NCI-H1417 (cell line): ENCODE results near the gene PRR20G.

Experiments
- DNase-seq, 3 experiments: peaks; one replicate each; lab custom pipeline; 2025; lab: John Stamatoyannopoulos, UW

The PRR20G gene

DNA sequence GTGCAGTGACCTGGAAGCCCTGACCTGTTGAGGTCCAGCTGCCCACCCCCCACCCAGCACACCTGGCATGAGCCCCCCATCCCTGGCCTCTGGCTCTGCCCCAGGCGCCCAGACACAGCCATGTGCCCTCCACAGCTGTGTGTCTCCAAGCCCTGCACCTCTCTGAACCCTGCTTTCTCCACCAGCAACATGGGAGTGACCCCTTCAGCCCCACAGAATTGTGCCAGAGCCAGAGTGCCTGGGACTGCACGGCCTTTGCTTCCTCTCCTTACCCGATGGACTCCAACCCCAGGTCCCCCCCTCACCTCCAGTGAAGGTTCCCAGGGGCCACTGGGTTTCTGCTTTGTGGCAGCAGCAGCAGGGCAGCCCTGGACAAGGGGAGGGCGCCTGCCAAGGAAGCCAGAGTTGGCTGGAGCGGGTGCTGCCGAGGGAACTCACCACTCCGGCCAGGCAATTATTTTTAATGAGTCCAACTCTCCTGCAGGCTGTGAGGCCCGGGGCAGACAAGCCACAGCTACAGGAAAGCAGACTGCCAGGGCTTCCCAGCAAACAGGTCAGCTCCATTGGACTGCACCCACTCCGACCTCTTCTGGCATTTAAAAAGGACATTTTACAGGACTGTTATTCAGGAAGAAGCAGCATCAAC lies 24.1 kb downstream of the PRR20G start:
- DNase-seq, result no peak

DNA sequence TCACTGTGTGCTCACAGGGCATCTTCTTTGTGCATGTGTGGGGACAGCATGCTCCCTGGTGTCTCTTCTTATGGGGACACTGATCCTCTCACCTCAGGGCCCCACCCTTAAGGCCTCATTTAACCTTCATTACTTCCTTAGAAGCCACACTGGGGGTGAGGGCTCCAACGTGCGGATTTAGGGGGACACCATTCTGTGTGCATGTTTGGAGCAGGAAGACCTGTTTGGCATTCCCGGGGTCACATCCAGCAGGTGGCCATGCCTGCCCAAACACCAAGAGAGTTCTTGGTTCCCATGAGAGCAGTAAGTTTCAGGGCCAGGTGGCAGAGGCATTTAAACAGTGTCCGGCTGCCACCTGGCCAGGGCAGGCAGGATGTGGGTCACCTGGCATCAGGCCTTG lies 24.8 kb downstream of the PRR20G start:
- no peak for DNase-seq

DNA sequence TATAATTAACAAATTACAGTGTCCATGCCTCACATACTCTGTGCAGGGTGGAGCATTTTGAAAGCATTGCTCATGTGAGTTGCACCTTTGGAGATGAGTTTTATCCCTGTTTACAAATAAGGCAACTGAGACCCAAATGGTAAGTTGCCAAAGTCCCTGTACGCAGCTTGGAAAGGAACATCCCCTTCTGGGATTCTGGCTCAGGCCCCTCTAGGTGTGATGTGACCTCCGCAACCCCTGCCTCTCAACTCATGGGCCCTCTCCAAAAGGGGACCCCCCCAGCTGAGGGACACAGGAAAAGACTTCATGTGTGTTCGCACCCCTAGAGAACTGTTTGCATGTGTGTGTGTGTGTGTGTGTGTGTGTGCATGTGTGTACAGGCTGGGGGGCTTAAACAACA lies 25.3 kb downstream of the PRR20G start:
- no peak for DNase-seq

DNA sequence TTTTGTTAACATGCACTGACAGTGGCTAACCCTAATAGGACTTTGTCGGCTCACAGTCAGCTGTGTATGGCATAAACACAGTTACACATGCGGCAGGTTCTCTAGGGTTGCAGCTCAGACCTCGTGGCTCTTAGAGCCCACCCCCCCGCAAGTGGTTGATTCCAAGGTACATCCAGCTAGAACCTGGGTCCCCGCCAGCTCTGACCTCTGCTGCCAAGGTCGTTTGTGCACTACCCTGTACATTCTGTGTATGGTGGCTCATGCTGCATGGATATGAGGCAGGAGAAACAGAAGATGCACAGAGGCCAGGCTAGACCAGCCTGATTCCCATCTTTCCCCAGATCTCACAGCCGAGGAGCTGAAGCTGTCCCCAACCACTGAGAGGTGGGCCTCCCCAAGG lies 25.9 kb downstream of the PRR20G start:
- no peak for DNase-seq

DNA sequence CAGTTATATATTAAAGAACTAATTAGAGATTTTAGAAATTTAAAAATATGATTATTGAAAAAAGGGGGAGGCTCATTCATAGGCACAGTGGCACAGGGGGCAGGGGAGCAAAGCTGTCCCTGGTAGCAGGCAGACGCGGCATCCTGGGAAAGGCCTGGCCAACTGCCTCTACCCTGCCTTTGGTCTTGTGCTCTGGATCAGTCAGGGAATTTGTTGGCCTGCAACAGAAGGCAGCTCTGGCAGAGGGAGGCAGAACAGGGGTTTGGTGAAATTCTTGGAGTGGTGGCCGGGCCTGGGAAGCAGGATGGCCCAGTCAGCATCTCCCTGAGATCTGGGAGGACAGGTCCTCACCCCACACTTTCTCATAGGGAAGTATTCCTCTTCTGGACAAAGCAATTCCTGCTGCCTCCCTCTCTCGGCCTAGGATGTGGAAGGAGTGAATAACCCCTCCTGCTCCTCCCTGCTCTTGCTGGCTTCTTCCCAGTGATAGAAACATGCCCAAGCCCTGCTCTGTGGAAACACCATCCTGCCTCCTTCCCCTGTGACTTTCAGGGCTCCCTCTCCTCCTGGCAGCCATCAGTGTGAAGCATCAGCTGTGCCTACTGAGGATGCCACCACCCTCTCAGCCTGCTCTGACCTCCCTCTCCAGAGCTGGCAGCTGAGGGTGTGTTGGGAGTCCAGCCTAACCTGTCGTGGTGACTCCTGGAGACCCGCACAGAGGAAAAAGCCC lies 26.9 kb downstream of the PRR20G start:
- no peak for DNase-seq

DNA sequence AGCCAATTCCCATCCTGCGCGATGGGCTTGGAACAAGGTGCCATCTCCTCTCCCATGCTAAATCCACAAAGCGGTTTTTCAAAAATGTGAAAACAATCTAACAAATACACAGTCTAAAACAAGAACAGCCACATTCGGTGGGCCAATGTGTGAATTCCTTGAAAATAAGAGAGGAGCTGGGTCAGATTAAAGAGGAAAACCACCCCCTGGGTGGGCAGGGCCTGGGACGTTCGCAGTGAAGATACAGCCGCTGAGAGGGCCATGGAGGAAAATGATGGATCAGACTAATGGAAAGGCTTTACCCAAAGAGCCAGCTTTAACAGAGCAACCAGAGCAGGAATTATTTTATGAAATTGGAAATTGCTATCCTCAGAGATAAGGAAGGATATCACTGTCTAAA lies 27.4 kb downstream of the PRR20G start:
- no peak for DNase-seq

DNA sequence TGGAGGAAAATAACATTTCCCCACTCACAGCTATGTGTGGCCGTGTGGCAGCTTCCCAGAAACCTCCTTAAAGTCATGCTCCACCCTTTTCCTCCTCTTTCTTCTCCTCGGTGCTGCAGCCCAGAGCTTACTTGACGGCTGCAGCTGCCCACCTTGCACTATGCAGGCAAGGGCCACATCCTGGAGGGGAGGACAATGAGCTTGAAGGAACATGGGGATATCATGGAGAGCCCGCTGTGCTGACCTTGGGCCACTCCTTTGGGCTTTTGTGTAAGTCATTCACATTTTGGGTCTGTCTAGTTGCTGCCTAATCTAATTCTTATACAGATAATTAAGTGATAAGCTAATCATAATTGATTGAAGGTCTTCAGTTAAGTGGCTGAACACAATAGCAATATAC lies 28.0 kb downstream of the PRR20G start:
- no peak for DNase-seq

DNA sequence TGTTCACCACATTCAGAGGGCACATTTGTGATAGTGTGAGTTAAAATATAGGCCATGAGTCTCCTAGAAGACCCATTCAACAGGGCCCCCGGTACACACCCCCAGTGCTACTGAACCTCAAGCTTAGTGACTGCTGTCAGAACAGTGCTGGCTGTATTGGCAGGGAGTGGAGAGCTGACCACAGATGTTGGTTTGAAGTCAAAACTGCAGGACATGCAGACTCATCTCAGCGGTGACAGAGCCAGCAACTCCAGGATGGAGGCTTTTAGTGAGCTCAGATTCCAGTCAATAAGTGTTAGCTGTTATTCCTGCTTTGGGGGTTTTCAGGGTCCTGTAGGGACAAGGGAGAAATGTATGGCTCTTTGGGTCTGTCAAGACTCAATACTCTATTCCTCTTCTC lies 29.1 kb downstream of the PRR20G start:
- no peak for DNase-seq

- no peak for DNase-seq
Measured at GRCh38 chr3:127257351-127257750, 30.5 kb downstream of the PRR20G start.

GRCh38 chr3:127256733-127257271 lies 31.0 kb downstream of the PRR20G start:
- DNase-seq, result no peak

- no peak for DNase-seq
Measured at GRCh38 chr3:127256138-127256537, 31.7 kb downstream of the PRR20G start.

DNA sequence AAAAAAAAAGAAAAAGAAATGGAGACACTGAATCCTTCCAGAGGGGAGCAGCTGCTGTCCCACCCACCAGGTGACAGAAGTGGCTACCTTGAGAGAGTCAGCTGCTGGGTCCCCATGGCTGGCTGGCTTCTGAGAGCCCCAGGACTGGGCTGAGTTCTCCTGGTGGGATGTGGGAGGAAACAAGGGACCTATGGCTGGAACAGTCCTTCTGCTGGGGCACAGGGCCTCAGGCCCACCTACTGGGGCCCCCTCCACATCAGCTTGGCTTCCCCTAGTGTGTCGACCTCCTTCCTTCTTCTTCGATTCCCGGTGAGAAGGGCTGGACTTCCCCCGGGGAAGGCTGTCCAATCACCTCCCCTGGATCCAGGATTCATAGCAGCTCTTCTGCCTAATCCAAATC lies 32.3 kb downstream of the PRR20G start:
- no peak for DNase-seq

DNA sequence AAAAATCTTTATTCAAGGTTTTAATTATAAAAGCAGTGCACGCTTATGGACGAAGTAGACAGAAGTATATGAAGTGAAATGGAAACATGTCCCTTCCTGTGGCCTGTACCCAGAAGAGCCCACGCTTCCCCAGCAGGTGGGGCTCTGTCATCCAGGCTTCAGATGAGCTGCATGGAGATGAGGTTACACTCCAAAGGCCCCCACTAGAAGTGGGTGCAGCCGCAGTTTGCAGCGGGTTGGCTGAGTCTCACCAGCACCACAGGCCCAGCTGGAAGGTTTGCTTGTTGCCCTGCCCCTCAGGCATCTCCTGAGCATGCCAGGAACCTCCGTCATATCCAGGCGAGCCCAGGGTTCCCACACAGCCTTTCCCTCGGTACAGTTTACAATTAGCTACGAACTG lies 33.1 kb downstream of the PRR20G start:
- peak in 2 of 3 experiments; percentile 9 to 53 for DNase-seq

- DNase-seq, result peak in 2 of 3 experiments; percentile 22 to 64
Measured at GRCh38 chr3:127254033-127254644, 33.7 kb downstream of the PRR20G start.

- DNase-seq, result no peak
Measured at GRCh38 chr3:127253491-127253890, 34.4 kb downstream of the PRR20G start.

GRCh38 chr3:127252446-127252845 lies 35.4 kb downstream of the PRR20G start:
- DNase-seq, result no peak

DNA sequence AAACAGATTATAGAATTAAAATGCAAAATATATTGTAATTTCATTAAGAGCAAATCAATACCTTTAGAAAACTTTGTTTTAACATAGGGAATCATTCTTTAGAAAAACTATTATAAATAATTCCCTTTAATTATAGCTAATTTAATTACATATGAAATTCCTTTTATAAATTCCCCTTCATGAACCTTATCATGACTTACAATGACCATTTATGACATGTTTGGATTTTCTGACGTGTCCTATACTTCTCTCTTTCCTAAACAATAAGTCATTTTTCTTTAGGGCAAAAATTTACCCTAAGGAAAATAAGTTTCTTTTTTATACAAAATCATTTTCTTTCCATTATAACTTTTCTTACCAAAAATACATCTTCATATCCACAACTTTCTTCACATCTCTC lies 37.8 kb downstream of the PRR20G start:
- no peak for DNase-seq

GRCh38 chr3:127247292-127247691 lies 40.6 kb downstream of the PRR20G start:
- no peak for DNase-seq

DNA sequence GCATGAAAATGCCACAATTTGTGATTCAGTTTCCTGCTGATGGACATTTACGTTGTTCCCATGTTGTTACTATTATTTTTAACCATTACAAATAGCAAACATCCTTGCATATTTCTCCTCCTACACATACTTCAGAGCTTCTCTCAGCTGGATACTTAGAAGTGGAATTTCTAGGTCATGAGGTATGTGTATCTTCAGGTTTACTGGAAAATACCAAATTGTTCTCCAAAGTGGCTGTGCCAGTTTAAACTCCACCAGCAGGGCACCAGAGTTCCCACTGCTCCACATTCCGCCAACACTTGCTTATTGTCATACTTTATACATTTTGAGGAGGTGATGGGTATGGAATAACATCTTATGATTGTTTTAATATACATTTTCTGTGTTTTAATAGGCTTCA lies 49.2 kb downstream of the PRR20G start:
- DNase-seq, result no peak

DNA sequence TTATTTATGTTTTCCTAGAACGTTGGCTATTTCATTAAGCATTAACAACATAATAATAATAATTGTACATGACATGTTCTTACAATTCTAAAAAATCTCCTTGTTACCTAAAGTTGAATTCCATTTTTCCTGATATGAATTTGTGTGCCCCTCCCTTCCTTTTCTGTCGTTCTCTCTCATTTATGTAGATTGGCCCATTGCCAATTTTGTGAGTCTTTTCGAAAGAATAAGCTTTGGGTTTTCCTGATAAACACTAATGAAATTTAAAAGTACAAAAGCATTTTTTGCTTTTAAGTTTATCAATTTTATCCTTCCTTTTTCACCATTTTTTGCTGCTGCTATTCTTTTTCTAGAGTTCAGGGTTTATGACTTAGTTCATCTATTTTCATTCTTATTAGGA lies 50.0 kb downstream of the PRR20G start:
- no peak for DNase-seq

DNA sequence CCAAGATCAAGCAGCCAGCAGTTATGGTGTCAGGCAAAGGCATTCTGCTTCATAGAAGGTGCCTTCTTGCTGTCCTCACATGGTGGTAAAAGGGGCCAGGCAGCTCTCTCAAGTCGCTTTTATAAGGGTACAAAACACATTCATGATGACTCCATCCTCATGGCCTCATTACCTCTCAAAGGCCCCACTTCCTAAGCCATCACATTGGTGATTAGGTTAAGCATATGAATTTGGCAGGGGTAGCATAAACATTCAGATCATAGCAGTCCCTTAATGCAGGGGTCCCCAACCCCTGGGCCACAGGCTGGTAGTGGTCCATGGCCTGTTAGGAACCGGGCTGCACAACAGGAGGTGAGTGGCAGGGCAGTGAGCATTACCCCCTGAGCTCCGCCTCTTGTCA lies 52.1 kb downstream of the PRR20G start:
- no peak for DNase-seq

DNA sequence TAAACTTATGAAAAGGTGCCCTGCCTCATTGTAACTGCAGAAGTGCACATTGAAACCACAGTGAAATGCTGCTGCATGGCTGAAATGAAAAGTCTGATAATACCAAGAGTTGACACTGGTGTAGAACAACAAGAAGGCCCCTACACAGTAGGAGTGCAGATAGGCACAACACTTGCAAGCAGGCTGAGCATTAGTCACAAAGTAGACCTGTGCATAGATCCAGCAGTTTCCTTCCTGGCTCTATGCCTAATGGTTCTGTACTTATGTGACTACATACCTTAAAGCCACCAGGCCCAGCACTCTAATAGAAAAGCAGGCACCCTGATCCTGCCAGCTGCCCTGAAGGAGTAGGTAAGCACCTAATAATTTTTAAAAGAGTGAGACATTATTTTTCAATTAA lies 53.1 kb downstream of the PRR20G start:
- no peak for DNase-seq
